ENCODE results near the gene TCEAL2.

GRCh38 chrX:102138064-102138463 is 12.6 kb downstream of the TCEAL2 start:
- no peak for TF ChIP-seq EP300 (IDR thresholded peaks at IDR 0.05)
- no peak for TF ChIP-seq CTCF (IDR thresholded peaks at IDR 0.05)
- TF ChIP-seq POLR2AphosphoS5 (IDR thresholded peaks at IDR 0.05), result no peak
- no peak for TF ChIP-seq POLR2A (IDR thresholded peaks at IDR 0.05)

Data from suprapubic skin (tissue), 4 donors.